Muscle of leg (tissue), 11 donors: ENCODE data around the gene MAPK11. TPM values are rescaled to one million over a fixed set of nuclear protein-coding genes. Genes with fewer than 3 reads are reported as not detected.

Source experiments
- DNase-seq: peaks from one replicate; pipeline ENCODE4 v3.0.0; 2013
- H3K27ac ChIP-seq: one replicate; pipeline ENCODE4 v1.5.1; 2013; ENCODE audit warnings: mild to moderate bottlenecking, low read length, control low read depth
- H3K27me3 ChIP-seq: one replicate; pipeline ENCODE4 v1.6.1; 2013; ENCODE audit warnings: low read length; ENCODE audit not compliant: control insufficient read depth, insufficient read depth
- H3K36me3 ChIP-seq: one replicate; pipeline ENCODE4 v1.6.1; 2013; ENCODE audit warnings: low read length; ENCODE audit not compliant: control insufficient read depth, insufficient read depth
- H3K4me1 ChIP-seq: one replicate; pipeline ENCODE4 v1.6.1; 2013; ENCODE audit warnings: low read length; ENCODE audit not compliant: control insufficient read depth, insufficient read depth
- H3K4me3 ChIP-seq: one replicate; pipeline ENCODE4 v1.5.1; 2013; ENCODE audit warnings: low read length, control low read depth
- H3K9me3 ChIP-seq: replicated peaks from 2 replicates; pipeline ENCODE4 v1.6.1; 2013; ENCODE audit warnings: low read depth, low read length; ENCODE audit not compliant: control insufficient read depth
- WGBS: methylation state at CpG from one replicate; pipeline ENCODE4 v1.1.5; 2013; ENCODE audit warnings: missing lambda C conversion rate; ENCODE audit not compliant: insufficient coverage; 5-methylcytosine and 5-hydroxymethylcytosine counted together
- polyA plus RNA-seq, 8 donors: library from polyadenylated mRNA; unstranded; fragments of 120-200 nt; gene quantifications; one replicate each; pipeline versions ENCODE4 v1.2.1 to v1.2.3, GENCODE V29; 2013; ENCODE audit warnings: inconsistent platforms in 1 of 8, low replicate concordance in 1 of 8; ENCODE audit not compliant: insufficient read length in 8 of 8, insufficient read depth in 1 of 8
- total RNA-seq: library from RNA; stranded (reverse); fragments of 120-200 nt; gene quantifications from one replicate; pipeline ENCODE4 v1.2.4, GENCODE V29; 2013

MAPK11 gene
- total and polyA plus RNA-seq, 9 donors: 4.5 to 8.7 (median 6.8) TPM

GRCh38 chr22:50225200-50225969 lies 44.8 kb downstream of the MAPK11 start:
- no peaks in the 10 kb centered on the region for H3K9me3 ChIP-seq
- peaks cover 77% of the 10 kb centered on the region for H3K36me3 ChIP-seq
- 79% methylated on average over 22 of the region's 24 CpGs for WGBS
- H3K27me3 ChIP-seq: no peaks in the 10 kb centered on the region
- no peak overlapping the region for H3K4me3 ChIP-seq
- DNase-seq: no peak
- H3K4me1 ChIP-seq: peaks cover 4% of the 10 kb centered on the region
- H3K27ac ChIP-seq: no peak overlapping the region

GRCh38 chr22:50224071-50224470 lies 46.1 kb downstream of the MAPK11 start:
- Histone ChIP-seq H3K36me3 (peaks cover 80% of the 10 kb centered on the region), H3K27me3 (no peaks in the 10 kb centered on the region), H3K27ac (no peak overlapping the region), H3K4me3 (no peak overlapping the region), H3K4me1 (peaks cover 6% of the 10 kb centered on the region), H3K9me3 (no peaks in the 10 kb centered on the region)
- DNase-seq: no peak
- WGBS: 77% methylated on average over 16 of the region's 16 CpGs

- H3K4me1 ChIP-seq: peaks cover 6% of the 10 kb centered on the region
- no peak overlapping the region for H3K27ac ChIP-seq
- no peaks in the 10 kb centered on the region for H3K27me3 ChIP-seq
- peaks cover 82% of the 10 kb centered on the region for H3K36me3 ChIP-seq
- H3K9me3 ChIP-seq: no peaks in the 10 kb centered on the region
- no peak overlapping the region for H3K4me3 ChIP-seq
- WGBS: 87% methylated on average over 6 of the region's 8 CpGs
- DNase-seq: no peak
Measured at GRCh38 chr22:50222508-50222907, 47.7 kb downstream of the MAPK11 start.

GRCh38 chr22:50221410-50222300 lies 48.5 kb downstream of the MAPK11 start:
- no peak overlapping the region for H3K4me3 ChIP-seq
- no peaks in the 10 kb centered on the region for H3K9me3 ChIP-seq
- H3K36me3 ChIP-seq: peaks cover 82% of the 10 kb centered on the region
- WGBS: 87% methylated on average over 17 of the region's 19 CpGs
- no peak for DNase-seq
- no peaks in the 10 kb centered on the region for H3K27me3 ChIP-seq
- H3K27ac ChIP-seq: no peak overlapping the region
- peaks cover 6% of the 10 kb centered on the region for H3K4me1 ChIP-seq

GRCh38 chr22:50220603-50221409 lies 49.4 kb downstream of the MAPK11 start:
- Histone ChIP-seq H3K9me3 (no peaks in the 10 kb centered on the region), H3K36me3 (peaks cover 84% of the 10 kb centered on the region), H3K27ac (no peak overlapping the region), H3K4me3 (no peak overlapping the region), H3K27me3 (no peaks in the 10 kb centered on the region), H3K4me1 (peaks cover 12% of the 10 kb centered on the region)
- no peak for DNase-seq
- WGBS: 95% methylated on average over 37 of the region's 45 CpGs

GRCh38 chr22:50219800-50220602 lies 50.2 kb downstream of the MAPK11 start:
- DNase-seq: no peak
- Histone ChIP-seq H3K4me1 (peaks cover 11% of the 10 kb centered on the region), H3K27me3 (no peaks in the 10 kb centered on the region), H3K27ac (no peak overlapping the region), H3K9me3 (no peaks in the 10 kb centered on the region), H3K36me3 (peaks cover 82% of the 10 kb centered on the region), H3K4me3 (no peak overlapping the region)
- WGBS: 87% methylated on average over 12 of the region's 25 CpGs

GRCh38 chr22:50218996-50219727 lies 51.0 kb downstream of the MAPK11 start:
- Histone ChIP-seq H3K4me3 (no peak overlapping the region), H3K36me3 (peaks cover 86% of the 10 kb centered on the region), H3K9me3 (no peaks in the 10 kb centered on the region), H3K27me3 (no peaks in the 10 kb centered on the region), H3K4me1 (peaks cover 10% of the 10 kb centered on the region), H3K27ac (no peak overlapping the region)
- WGBS: 66% methylated on average over 41 of the region's 42 CpGs
- peak; percentile 78 for DNase-seq

GRCh38 chr22:50218153-50218995 lies 51.8 kb downstream of the MAPK11 start:
- 83% methylated on average over 42 of the region's 43 CpGs for WGBS
- Histone ChIP-seq H3K4me3 (no peak overlapping the region), H3K36me3 (peaks cover 83% of the 10 kb centered on the region), H3K9me3 (no peaks in the 10 kb centered on the region), H3K27ac (no peak overlapping the region), H3K4me1 (peaks cover 10% of the 10 kb centered on the region), H3K27me3 (no peaks in the 10 kb centered on the region)
- DNase-seq: no peak
